Fibroblast of skin of left biceps (primary cell): Measurements from ENCODE around the gene GALNT5.
"Not testable (repeated sequence)": the region's sequence is repeated elsewhere in the genome, so short reads cannot be mapped to it uniquely, and the experiment has no call there.

Experiments used
- DNase-seq, 2 experiments: peaks; one replicate each; pipeline ENCODE4 v3.0.0-alpha.2; 2013; ENCODE audit warnings: low read depth in 2 of 2

The GALNT5 gene

DNA sequence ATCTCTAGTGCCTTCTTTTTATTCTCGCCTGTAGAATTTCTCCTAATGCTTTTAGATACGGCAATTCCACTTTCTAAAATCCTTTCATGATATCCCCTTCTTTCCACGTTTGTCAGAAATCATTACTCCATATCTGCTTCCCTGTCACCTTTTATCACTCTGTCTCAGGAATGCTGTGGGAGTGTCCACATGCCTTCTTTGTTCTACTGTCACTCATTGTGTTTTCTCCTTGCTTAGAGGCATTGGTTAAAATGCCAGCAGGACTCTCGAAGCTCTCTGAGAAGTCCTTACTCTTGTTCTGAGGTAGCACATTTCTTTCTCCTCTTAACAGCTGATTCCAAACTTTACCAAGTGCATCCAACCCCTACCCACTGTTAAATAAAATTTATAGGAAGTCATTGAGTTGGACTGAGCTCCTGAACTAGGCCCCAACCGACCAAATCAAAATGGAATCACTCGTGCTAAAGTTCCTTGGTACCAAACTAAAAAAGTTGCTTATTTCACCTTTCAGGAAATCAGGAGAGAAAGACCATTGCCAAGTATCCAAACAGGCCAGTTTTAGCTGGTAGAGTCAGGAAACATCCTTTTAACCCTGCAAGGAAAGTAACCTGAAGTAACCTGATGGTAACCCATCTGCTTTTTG, 10.6 kb upstream of the GALNT5 start:
- DNase-seq = no peak

DNA sequence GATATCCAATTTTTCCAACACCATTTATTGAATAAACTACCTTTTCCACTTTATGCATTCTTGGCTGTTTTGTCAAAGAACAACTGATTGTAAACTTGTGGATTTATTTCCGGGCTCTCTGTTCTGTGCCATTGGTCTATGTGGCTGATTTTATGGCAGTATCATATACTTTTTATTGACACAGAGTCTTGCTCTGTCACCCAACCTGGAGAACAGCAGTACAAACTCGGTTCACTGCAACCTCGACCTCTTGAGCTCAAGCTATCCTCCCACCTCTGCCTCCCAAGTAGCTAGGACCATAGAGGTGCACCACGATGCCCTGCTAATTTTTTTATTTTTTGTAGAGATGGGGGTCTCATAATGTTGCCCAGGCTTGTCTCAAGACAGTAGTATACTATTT, 6.7 kb upstream of the GALNT5 start:
- no peak for DNase-seq

DNA sequence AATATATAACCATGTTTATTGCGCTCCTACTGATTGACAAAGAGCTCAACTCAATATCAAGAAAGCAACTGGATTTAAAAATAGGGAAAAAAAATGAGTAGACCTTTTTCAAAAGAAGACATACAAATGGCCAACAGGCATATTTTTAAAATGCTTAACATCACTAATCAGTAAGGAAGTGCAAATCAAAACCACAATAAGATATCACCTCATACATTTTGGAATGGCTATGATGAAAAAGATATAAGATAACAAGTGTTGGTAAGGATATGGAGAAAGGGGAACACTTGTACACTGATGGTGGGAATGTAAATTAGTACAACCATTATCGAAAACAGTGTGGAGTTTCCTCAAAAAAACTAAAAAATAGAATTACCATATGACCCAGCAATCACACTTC, 5.6 kb upstream of the GALNT5 start:
- DNase-seq = no peak

DNA sequence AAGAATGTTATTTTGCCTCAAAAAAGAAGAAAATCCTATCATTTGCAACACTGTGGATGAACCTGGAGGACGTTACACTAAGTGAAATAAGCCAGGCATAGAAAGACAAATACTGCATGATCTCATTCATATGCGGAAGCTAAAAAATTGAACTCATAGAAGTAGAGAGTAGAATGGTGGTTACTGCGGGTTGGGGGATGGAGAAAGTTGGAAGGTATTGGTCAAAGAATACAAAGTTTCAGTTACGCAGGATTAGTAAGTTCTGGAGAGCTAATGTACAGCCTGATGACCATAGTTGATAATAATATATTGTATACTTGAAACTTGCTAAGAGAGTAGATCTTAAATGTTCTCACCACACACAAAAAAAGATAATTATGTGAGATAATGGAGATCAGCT, 5.0 kb upstream of the GALNT5 start:
- DNase-seq = no peak

DNA sequence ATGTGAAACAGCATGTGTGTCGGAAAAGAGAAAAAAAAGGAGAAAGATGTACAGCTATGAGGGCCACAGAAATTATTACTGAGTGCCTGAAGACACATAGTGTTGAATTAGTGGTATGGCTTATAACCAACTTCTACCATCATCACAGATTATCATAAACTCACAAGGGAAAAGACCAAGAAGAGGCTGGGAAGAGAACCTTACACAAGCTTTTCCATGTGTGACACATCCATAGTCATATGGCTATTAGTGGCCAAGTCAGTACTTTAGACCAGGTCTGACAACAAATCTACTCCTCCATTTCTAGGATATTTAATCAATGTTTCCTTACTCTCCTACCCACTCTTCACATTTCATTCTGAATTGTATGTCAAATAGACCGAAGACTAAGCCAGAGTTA, 3.5 kb upstream of the GALNT5 start:
- no peak for DNase-seq

DNA sequence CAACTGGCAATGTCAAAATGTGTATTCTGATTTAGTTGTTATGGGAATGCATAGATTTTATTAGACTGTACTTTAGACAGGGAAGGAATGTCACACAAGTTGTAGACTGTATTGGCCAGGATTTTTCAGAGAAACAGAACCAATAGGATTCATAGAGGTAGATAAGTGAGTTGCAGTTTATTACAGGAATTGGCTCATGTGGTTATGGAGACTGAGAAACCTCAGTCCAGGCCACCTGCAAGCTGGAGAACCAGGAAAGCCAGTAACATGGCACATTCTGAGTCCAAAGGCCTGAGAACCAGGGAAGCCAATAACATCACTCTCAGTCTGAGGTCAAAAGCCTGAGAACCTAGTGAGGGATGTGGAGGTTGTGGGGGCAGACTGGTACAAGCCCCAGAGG, 1.8 kb upstream of the GALNT5 start:
- DNase-seq = no peak

DNA sequence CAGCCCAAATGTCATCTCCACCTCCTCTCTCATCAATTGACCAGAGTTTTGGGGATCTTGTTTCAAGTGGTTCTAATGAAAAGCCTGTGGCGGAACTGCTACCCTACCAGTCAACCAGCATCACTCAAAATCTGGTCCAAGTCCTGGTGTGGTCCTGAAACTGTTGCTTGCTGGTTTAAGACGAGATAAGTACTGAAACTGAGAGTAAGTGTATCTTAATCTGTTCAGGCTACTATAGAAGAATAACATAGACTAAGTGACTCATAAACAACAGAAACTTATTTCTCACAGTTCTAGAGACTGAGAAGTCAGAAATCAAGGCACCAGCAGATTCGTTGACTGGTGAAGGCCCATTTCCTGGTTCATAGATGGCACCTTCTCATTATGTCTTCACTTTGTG, 879 bp upstream of the GALNT5 start:
- DNase-seq = no peak

DNA sequence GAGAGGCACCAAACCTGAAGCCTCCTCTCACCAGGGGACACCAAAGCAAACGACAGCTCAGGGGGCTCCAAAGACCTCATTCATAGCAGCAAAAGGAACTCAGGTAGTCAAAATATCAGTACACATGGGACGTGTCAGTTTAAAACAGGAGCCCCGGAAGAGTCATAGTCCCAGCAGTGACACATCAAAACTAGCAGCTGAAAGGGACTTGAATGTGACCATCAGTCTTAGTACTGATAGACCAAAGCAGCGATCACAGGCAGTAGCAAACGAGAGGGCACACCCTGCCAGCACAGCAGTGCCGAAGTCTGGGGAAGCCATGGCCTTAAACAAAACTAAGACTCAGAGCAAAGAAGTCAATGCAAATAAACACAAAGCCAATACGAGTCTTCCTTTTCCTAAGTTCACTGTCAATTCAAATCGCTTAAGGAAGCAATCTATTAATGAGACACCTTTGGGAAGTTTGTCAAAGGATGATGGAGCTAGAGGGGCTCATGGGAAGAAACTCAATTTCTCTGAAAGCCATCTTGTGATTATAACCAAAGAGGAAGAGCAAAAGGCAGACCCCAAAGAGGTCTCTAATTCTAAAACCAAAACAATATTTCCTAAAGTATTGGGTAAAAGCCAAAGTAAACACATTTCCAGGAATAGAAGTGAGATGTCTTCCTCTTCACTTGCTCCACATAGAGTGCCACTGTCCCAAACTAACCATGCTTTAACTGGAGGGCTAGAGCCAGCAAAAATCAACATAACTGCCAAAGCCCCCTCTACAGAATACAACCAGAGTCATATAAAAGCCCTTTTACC, 1.2 kb downstream of the GALNT5 start:
- no peak for DNase-seq

DNA sequence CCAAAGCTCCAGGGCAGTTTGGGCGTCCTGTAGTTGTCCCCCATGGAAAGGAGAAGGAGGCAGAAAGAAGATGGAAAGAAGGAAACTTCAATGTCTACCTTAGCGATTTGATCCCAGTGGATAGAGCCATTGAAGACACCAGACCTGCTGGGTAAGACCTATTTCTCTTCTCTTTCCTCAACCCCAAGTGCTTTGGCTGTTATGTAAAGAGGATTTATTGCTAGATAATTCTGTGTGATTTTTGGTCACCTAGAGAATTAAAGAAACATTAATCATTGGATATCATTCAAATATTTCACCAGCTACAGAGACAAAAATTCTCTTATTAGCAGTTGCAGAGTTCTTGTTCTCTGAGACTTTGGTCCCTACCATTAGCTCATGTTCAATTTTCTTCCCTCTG, 1.9 kb downstream of the GALNT5 start:
- no peak for DNase-seq

DNA sequence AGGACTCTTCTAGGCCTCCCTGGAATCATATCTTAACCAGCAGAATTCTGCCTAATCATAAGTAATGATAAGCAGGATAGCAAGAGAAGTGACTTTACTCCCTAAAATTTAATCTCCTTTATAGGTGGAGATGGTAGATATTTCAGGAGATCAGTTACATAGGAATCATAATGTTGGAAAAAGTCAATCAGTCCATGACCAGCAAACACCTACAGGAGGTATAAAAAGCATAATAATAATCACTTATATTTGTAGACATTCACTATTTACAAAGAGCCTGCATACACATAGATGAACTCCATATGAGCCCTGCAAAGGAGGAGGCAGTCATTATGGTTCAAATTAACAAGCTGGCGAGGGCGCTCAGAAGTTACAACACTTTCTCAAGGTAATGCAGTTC, 2.5 kb downstream of the GALNT5 start:
- no peak for DNase-seq

DNA sequence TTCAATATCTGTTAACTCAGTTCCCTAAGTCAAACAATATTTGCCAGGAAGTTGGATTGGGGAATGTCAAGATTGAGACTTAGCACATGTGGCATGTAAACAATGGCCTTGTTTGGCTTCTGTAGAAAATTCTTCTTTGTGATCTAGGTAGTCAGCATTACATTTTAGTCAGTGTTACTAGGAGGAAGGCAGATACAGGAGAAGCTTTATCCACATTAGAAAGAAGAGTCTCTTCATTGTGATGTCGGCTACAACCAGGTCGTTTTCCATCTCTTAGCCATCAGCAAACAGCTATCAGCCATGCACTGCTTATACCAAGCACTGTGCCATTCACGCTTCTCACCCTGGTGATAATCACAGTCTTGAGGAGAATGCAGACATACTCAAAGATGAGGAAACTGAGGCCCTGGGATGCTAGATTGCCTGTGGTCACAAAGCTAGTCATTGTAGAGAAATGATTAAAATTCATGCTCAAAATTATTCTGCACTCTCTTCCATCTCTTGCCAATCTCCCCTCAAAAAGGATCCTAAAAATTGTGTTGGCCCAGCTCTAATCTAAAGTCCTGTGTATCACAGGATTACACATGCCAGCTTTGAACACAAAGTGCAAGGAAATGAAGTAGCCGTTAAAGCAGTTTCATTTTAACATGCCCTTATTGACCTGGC, 3.2 kb downstream of the GALNT5 start:
- DNase-seq = no peak

DNA sequence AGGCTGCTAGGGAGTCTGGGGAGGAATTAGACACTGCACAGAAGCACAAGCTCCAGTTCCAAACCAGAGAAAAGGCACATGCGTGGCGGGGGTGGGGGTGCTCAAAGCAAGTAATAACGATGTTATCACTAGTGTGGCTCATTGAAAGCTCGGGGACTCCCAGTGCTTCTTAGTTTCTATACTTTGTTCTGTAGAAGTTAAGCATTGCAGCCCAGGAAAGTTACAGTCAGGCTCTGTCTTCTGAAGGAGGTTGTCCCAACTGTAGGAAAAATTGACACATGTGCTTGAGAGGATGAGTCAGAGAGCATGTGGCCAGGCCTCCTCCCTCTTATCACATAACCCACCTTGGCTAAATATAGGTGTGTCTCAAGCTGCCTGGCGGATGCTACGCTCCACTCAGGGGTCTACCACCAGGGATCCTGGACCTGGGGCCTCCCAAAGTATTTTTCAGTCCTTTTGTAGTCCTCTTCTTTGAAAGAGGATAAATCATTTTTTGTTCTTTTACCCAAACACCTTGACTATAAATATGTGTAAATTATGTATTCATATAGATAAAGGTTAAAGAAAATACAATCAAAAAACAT, 3.8 kb downstream of the GALNT5 start:
- DNase-seq = no peak

DNA sequence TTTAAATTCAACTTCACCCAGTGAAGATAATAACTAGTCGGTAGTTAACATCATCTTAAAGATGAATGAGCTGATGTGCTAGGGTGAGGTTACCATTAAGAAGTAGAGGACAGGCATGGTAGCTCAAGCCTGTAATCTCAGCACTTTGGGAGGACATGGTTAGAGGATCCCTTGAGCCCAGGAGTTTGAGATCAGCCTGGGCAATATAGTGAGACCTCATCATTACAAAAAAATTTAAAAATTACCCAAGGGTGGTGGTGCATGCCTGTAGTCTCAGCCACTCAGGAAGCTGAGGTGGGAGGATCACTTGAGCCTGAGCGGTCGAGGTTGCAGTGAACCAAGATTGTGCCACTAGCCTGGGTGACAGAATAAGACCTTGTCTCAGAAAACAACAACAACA, 4.7 kb downstream of the GALNT5 start:
- DNase-seq = no peak

DNA sequence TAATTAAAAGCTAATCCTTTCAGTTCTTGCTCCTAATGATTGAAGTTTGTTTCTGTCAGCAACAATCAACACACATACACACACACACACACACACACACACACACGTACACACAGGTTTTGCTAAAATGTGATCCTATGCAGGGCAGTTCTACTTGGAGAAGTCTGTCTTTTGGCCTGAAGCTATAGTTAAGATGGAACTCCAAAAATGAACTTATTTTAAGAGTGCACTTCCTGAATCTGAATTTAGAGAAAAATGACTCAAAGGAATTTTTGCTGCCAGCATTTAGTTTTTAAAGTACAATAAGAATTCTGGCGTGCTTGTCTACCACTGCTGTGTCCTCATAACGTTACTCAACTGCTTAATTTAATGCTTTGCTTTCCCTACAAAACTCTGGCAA, 6.6 kb downstream of the GALNT5 start:
- DNase-seq = no peak

DNA sequence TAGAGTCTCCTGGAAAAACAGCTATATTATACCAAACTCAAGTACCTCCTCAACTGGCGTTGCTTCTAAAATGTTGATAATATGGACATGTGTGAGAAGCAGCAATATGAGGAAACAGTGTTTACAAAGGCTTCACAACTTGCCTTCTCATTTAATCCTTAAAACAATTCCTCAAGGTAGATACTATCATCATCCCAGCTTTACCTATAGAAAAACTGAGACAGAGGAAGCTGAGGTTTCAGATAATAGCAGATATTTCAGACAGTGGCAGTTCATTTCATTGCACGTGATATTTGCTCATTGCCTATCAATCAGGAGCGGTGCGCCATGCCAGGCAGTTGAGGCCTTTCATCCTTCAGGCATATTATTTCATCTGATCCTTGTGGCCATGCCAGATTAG, 8.3 kb downstream of the GALNT5 start:
- DNase-seq = no peak

DNA sequence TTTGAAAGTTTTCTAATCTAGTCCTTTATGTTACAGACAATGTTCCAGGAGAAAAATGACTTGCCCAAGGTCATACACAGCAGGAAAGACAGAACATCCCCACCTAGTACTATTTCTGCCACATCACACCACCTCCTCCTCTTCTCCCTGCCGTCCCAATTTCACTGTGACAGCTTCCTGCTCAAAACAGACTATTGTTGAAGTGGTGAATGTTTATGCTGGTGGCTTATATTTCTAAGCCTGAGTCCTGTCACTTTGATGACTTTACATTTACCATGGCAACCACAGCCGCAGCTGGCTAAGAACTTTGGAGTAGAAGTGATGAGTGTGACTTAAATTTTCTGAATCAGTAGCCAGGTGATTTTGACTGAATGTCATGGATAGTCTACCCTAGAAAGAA, 10.0 kb downstream of the GALNT5 start:
- no peak for DNase-seq

DNA sequence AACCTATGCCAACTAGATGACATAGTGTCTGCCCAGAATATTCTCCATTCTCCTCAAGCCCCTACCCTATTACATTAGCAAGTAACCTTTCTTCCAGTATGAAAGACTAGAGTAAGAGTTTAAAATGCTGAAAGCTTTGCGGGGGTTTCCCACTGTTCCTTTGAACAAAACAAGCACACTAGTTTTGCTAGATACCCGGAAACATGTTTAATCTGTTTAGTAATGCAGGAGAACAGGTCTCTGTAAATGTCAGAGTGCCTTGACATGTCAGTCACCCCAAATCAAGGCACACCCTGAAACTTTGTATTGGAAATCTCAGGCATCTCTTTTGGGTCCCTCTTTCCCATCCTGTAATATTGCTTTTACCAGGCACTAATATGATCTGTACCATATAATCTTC, 11.6 kb downstream of the GALNT5 start:
- DNase-seq = no peak

DNA sequence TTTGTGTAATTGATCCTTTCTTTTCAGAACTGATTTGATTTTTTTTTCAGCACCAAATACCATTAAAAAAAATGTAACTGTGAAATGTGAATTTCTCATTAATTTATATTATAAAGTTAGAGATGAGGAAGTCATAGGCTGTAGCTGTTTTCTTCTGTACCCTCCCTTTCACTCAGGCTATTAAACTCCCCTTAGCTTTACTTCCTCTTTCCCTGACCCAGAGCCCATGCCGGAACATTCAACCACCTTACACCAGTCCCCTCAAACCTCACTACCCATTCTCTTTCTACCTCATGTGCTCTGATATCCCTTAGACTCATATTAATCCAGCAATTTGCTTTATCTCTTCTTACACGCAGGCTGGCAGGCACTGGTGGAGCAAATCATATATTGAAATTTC, 12.4 kb downstream of the GALNT5 start:
- no peak for DNase-seq

DNA sequence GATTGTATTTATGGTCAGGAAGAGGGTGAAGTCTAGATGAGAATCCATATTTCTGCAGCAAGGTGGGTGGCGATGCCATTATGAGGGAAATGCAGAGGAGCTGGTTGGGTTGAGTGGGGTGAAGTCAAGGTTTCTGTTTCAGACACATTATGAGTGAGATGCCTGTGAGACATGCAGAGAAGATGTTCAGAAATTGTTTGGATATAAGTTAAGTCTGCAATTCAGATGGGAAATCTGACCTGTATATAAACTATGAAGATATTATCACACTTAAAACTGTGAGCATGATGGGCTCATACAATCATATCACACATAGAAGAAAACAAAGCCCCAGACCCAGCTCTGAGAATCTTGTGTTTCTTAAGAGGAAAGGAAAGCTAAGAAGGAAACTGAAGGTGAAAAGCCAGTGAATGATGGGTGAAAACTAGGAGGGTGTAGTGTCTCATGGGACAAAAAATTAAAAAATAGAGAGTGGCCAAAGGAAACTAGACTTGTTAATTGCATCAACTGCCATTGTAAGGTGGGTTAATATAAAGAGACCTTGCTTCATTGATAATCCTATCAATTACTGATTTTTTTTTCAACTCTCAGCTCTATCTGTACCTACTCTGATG, 14.2 kb downstream of the GALNT5 start:
- DNase-seq = no peak

DNA sequence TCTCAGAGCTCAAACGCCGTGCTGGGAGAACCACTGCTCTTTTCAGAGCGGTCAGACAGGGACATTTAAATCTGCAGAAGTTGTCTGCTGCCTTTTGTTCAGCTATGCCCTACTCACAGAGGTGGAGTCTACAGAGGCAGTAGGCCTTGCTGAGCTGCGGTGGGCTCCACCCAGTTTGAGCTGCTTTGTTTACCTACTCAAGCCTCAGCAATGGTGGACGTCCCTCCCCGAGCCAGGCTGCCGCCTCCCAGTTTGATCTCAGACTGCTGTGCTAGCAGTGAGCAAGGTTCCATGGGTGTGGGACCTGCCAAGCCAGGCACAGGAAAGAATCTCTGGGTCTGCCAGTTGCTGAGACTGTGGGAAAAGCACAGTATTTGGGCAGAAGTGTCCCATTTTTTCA, 21.8 kb downstream of the GALNT5 start:
- not testable (repeated sequence) for DNase-seq

DNA sequence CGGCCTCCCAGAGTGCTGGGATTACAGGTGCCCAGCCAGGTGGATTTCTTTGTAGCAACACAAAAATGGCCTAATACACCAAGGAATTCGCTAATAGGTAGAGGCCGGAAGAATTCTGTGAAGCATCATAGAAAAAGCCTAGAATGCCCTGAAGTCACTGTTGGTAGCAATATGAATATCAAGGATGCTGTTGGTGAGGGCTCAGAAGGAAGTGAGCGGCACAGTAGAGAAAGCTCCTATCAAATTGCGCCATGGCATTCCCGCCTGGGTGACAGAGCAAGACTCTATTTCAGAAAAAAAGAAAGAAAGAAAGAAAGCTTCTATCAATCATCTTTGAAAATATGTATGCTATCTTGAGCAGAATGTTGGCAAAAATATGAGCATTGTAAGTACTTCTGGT, 23.8 kb downstream of the GALNT5 start:
- DNase-seq = no peak

DNA sequence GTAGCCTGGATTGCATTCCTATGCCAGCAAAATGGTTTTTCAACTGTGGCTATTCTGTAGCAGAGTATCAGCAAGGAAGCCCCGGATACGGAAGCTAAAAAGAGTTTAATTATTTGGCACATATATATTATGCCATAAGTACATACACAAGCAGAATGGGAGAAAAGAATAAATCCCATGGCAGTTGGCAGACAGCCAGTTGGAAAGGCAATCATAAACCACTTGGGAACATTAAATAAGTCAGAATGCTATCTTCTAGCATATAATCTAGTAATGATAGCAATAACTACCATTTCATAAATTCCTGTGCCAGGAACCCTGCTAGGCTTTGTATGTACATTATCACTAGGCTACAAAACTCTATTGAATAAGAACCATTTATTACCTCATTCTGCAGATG, 26.0 kb downstream of the GALNT5 start:
- DNase-seq = no peak
